Smooth muscle cell (in vitro differentiated cells): ENCODE measurements around the gene INPP4A. TPM values are rescaled to one million over a fixed set of nuclear protein-coding genes. Genes with fewer than 3 reads are reported as not detected.

Experiments used
- DNase-seq: peaks from one replicate; lab custom pipeline; 2025; ENCODE audit not compliant: unreplicated experiment; lab: John Stamatoyannopoulos, UW
- H2AFZ ChIP-seq: fragments of 200-600 bp; sonication (generic); 2 replicates; pipeline ENCODE4 v1.6.0; 2016; ENCODE audit warnings: antibody characterized with exemption, low read depth, mild to moderate bottlenecking
- H3F3A ChIP-seq: fragments of 200-600 bp; sonication (generic); 2 replicates; pipeline ENCODE4 v1.6.0; 2017; ENCODE audit warnings: antibody characterized with exemption, low read depth
- H3K27ac ChIP-seq: fragments of 200-600 bp; sonication (generic); 2 replicates; pipeline ENCODE4 v1.5.1; 2016; ENCODE audit warnings: low read depth, mild to moderate bottlenecking
- H3K27me3 ChIP-seq: fragments of 200-600 bp; sonication (generic); 2 replicates; pipeline ENCODE4 v1.6.1; 2016; ENCODE audit warnings: low read depth, mild to moderate bottlenecking
- H3K36me3 ChIP-seq: fragments of 200-600 bp; sonication (generic); 2 replicates; pipeline ENCODE4 v1.5.1; 2016; ENCODE audit warnings: low read depth
- H3K4me1 ChIP-seq: fragments of 200-600 bp; sonication (generic); 2 replicates; pipeline ENCODE4 v1.5.1; 2016; ENCODE audit warnings: low read depth
- H3K4me2 ChIP-seq: fragments of 200-600 bp; sonication (generic); 2 replicates; pipeline ENCODE4 v1.6.0; 2016; ENCODE audit warnings: mild to moderate bottlenecking
- H3K4me3 ChIP-seq: fragments of 200-600 bp; sonication (generic); 2 replicates; pipeline ENCODE4 v1.5.1; 2016; ENCODE audit warnings: mild to moderate bottlenecking
- H3K79me2 ChIP-seq: fragments of 200-600 bp; sonication (generic); 2 replicates; pipeline ENCODE4 v1.6.0; 2016; ENCODE audit warnings: low read depth, mild to moderate bottlenecking
- H3K9ac ChIP-seq: fragments of 200-600 bp; sonication (generic); 2 replicates; pipeline ENCODE4 v1.6.0; 2016; ENCODE audit warnings: low read depth
- H3K9me3 ChIP-seq: fragments of 200-600 bp; sonication (generic); replicated peaks from 2 replicates; pipeline ENCODE4 v1.5.1; 2016; ENCODE audit warnings: low read depth
- H4K20me1 ChIP-seq: fragments of 200-600 bp; sonication (generic); 2 replicates; pipeline ENCODE4 v1.6.0; 2016; ENCODE audit warnings: low read depth
- WGBS: methylation state at CpG from one replicate; pipeline ENCODE4 v1.1.7; 2016; ENCODE audit warnings: low lambda C conversion rate; 5-methylcytosine and 5-hydroxymethylcytosine counted together
- polyA plus RNA-seq: library from polyadenylated mRNA; unstranded; fragments of >200 nt; fragmentation: Nextera tagmentation; extraction: Ambion mirVana; gene quantifications from 2 replicates; pipeline ENCODE4 v1.2.1, GENCODE V29; 2016
- total RNA-seq: library from RNA; depleted of rRNA; stranded (reverse); fragments of >200 nt; gene quantifications from 2 replicates; pipeline ENCODE4 v1.2.3, GENCODE V29; 2014
- TF ChIP-seq, protein P1 (sequence below): fragments of 200-600 bp; sonication (generic); IDR thresholded peaks from 2 replicates; pipeline ENCODE4 v1.5.1; 2017; ENCODE audit warnings: borderline replicate concordance, mild to moderate bottlenecking, antibody characterized with exemption; ENCODE audit not compliant: insufficient read depth, poor library complexity, severe bottlenecking

Gene INPP4A
- total and polyA plus RNA-seq, 2 experiments from 2014 or later: 10.1 to 17.3 TPM

DNA sequence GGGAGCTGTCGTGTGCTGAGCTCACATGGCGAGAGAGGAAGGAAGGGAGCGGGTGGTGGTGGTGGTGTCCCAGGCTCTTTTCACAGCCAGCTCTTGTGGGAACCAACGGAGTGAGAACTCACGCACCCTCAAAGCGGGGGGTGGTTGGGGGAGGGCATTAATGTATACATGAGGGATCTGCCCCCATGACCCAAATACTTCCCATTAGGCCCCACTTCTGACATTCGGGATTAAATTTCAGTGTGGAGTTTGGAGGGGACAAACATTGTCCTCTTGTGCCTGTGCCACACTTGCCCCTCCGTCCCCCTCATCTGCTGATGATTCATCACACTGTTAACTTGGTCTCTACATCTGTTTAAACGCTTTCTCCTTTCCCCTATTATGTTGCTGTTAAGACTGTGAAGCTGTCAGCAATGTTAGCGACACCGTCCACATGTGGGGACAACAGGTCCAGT lies 22.5 kb downstream of the INPP4A start:
- Histone ChIP-seq H3K4me1 (no peaks in the 10 kb centered on the region), H3F3A (no peaks in the 10 kb centered on the region), H3K27me3 (no peaks in the 10 kb centered on the region), H3K4me3 (no peak overlapping the region), H3K9me3 (no peaks in the 10 kb centered on the region), H3K79me2 (peaks cover 22% of the 10 kb centered on the region), H3K4me2 (no peak overlapping the region), H3K27ac (no peak overlapping the region), H4K20me1 (peaks cover 77% of the 10 kb centered on the region), H3K9ac (no peak overlapping the region), H2AFZ (no peak overlapping the region), H3K36me3 (no peaks in the 10 kb centered on the region)
- 88% methylated on average over 11 of the region's 11 CpGs for WGBS
- DNase-seq: no peak
- TF ChIP-seq, protein P1, sequence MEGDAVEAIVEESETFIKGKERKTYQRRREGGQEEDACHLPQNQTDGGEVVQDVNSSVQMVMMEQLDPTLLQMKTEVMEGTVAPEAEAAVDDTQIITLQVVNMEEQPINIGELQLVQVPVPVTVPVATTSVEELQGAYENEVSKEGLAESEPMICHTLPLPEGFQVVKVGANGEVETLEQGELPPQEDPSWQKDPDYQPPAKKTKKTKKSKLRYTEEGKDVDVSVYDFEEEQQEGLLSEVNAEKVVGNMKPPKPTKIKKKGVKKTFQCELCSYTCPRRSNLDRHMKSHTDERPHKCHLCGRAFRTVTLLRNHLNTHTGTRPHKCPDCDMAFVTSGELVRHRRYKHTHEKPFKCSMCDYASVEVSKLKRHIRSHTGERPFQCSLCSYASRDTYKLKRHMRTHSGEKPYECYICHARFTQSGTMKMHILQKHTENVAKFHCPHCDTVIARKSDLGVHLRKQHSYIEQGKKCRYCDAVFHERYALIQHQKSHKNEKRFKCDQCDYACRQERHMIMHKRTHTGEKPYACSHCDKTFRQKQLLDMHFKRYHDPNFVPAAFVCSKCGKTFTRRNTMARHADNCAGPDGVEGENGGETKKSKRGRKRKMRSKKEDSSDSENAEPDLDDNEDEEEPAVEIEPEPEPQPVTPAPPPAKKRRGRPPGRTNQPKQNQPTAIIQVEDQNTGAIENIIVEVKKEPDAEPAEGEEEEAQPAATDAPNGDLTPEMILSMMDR: no peak

DNA sequence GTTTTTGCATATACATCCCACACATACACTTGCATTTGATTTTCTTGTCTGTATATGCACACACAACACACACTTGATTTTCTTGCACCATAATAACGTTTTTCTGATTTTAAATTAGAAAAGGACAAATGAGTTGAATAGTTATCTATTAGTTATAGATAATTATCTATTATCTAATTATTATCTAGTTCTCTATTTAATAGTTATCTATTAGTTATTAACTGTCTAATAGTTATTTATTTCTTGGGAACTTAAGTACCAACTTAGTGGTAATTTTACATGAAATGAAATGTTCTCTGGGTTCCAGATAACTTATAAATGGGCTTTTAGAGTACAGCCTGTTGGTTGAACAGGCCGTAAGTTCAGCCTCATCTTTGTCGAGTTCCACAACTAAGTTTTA lies 23.0 kb downstream of the INPP4A start:
- no peak for DNase-seq
- H3K4me1 ChIP-seq: no peaks in the 10 kb centered on the region
- H3K27me3 ChIP-seq: no peaks in the 10 kb centered on the region
- no peaks in the 10 kb centered on the region for H3F3A ChIP-seq
- no peak overlapping the region for H2AFZ ChIP-seq
- H4K20me1 ChIP-seq: peaks cover 79% of the 10 kb centered on the region
- TF ChIP-seq, protein P1: no peak
- H3K79me2 ChIP-seq: peaks cover 27% of the 10 kb centered on the region
- H3K27ac ChIP-seq: no peak overlapping the region
- WGBS: 87% methylated on average over 3 of the region's 3 CpGs
- H3K9ac ChIP-seq: no peak overlapping the region
- H3K4me3 ChIP-seq: no peak overlapping the region
- H3K4me2 ChIP-seq: no peak overlapping the region
- H3K9me3 ChIP-seq: no peaks in the 10 kb centered on the region
- H3K36me3 ChIP-seq: no peaks in the 10 kb centered on the region

DNA sequence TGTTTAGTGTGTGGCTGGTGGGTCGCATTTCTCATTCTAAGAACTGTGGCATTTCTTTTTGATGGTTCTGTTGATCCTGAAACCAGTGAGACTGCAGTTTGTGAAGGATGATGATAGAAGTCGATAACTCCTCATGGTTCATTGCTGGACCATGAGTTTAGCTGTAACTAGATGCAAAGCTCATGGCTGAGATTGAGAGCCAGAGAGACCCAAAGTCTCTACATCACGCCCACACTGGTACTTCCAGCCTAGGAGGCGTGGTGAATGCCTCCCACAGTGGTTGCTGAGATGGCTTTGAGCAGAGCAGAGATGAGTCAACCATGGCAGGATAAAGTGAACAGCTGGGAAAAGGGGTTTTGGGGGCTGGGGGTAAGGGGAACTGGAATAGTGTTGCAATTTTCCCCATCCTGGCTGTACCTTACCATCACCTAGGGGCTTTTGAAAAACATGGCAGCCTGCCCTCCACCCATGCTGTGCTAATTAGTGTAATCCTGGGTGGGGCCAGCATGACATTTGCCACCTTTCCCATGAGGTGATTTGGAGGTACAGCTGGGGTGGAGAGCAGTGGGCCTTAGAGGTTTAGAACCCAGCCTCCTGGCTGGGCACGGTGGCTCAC lies 24.1 kb downstream of the INPP4A start:
- WGBS: 77% methylated on average over 5 of the region's 5 CpGs
- H3K9me3 ChIP-seq: no peaks in the 10 kb centered on the region
- H4K20me1 ChIP-seq: peaks cover 77% of the 10 kb centered on the region
- peaks cover 28% of the 10 kb centered on the region for H3K79me2 ChIP-seq
- H3K4me2 ChIP-seq: no peak overlapping the region
- H3K27me3 ChIP-seq: no peaks in the 10 kb centered on the region
- no peak overlapping the region for H3K27ac ChIP-seq
- H3F3A ChIP-seq: no peaks in the 10 kb centered on the region
- H3K4me3 ChIP-seq: no peak overlapping the region
- no peak overlapping the region for H3K9ac ChIP-seq
- DNase-seq: no peak
- H3K4me1 ChIP-seq: no peaks in the 10 kb centered on the region
- H3K36me3 ChIP-seq: no peaks in the 10 kb centered on the region
- H2AFZ ChIP-seq: no peak overlapping the region
- TF ChIP-seq, protein P1: no peak
